KMS-11 (cell line): Measurements from ENCODE around the gene HSPA14.

Experiments used
- H2AFZ ChIP-seq: fragments of 200-600 bp; sonication (generic); 2 replicates; pipeline ENCODE4 v1.6.1; 2016; ENCODE audit warnings: antibody characterized with exemption, mixed run types, low read depth
- H3K27ac ChIP-seq: fragments of 200-600 bp; sonication (generic); 2 replicates; pipeline ENCODE4 v1.6.1; 2016; ENCODE audit warnings: mild to moderate bottlenecking, mixed run types
- H3K27me3 ChIP-seq: fragments of 200-600 bp; sonication (generic); 2 replicates; pipeline ENCODE4 v1.6.1; 2017; ENCODE audit warnings: mild to moderate bottlenecking, low read depth, mixed run types, moderate library complexity; ENCODE audit not compliant: insufficient read depth
- H3K36me3 ChIP-seq: fragments of 200-600 bp; sonication (generic); 2 replicates; pipeline ENCODE4 v1.6.1; 2017; ENCODE audit warnings: mild to moderate bottlenecking, mixed run types; ENCODE audit not compliant: insufficient read depth
- H3K4me1 ChIP-seq: fragments of 200-600 bp; sonication (generic); 2 replicates; pipeline ENCODE4 v1.6.1; 2016; ENCODE audit warnings: mild to moderate bottlenecking, low read depth, mixed run types; ENCODE audit not compliant: poor library complexity, severe bottlenecking
- H3K4me2 ChIP-seq: fragments of 200-600 bp; sonication (generic); 2 replicates; pipeline ENCODE4 v1.7.0; 2016; ENCODE audit warnings: mild to moderate bottlenecking, mixed run types
- H3K4me3 ChIP-seq: fragments of 200-600 bp; sonication (generic); IDR thresholded peaks from 2 replicates; pipeline ENCODE4 v1.6.1; 2017; ENCODE audit warnings: low read depth, low read length, mixed read lengths; ENCODE audit not compliant: insufficient read depth
- H3K79me2 ChIP-seq: fragments of 200-600 bp; sonication (generic); 2 replicates; pipeline ENCODE4 v1.6.1; 2016; ENCODE audit warnings: low read depth, mixed run types; ENCODE audit not compliant: insufficient read depth
- H3K9ac ChIP-seq: fragments of 200-600 bp; sonication (generic); 2 replicates; pipeline ENCODE4 v1.6.1; 2016; ENCODE audit warnings: mild to moderate bottlenecking, mixed run types
- H4K20me1 ChIP-seq: fragments of 200-600 bp; sonication (generic); 2 replicates; pipeline ENCODE4 v1.6.1; 2016; ENCODE audit warnings: mild to moderate bottlenecking, mixed run types; ENCODE audit not compliant: insufficient read depth
- CTCF ChIP-seq: fragments of 200-600 bp; sonication (generic); conservative IDR thresholded peaks from 2 replicates; pipeline ENCODE4 v1.6.1; 2017; ENCODE audit warnings: low read depth, mild to moderate bottlenecking, antibody characterized with exemption, low read length, moderate library complexity, mixed read lengths

HSPA14 gene

GRCh38 chr10:14803827-14804226 is 34.3 kb upstream of the HSPA14 start:
- no peak overlapping the region for H3K27ac ChIP-seq
- H3K4me2 ChIP-seq: no peak overlapping the region
- no peak overlapping the region for H2AFZ ChIP-seq
- H3K9ac ChIP-seq: no peak overlapping the region
- H4K20me1 ChIP-seq: no peaks in the 10 kb centered on the region
- no peak overlapping the region for H3K4me3 ChIP-seq
- H3K79me2 ChIP-seq: no peaks in the 10 kb centered on the region
- H3K36me3 ChIP-seq: no peaks in the 10 kb centered on the region
- no peaks in the 10 kb centered on the region for H3K4me1 ChIP-seq
- no peak for TF ChIP-seq CTCF
- H3K27me3 ChIP-seq: no peaks in the 10 kb centered on the region

GRCh38 chr10:14806318-14806717 is 31.8 kb upstream of the HSPA14 start:
- Histone ChIP-seq H3K27ac (no peak overlapping the region), H4K20me1 (no peaks in the 10 kb centered on the region), H3K4me3 (no peak overlapping the region), H3K79me2 (no peaks in the 10 kb centered on the region), H3K4me2 (no peak overlapping the region), H3K27me3 (no peaks in the 10 kb centered on the region), H2AFZ (no peak overlapping the region), H3K36me3 (no peaks in the 10 kb centered on the region), H3K9ac (no peak overlapping the region), H3K4me1 (no peaks in the 10 kb centered on the region)
- no peak for TF ChIP-seq CTCF

- Histone ChIP-seq H3K27ac (no peak overlapping the region), H3K79me2 (no peaks in the 10 kb centered on the region), H3K36me3 (no peaks in the 10 kb centered on the region), H2AFZ (no peak overlapping the region), H3K4me1 (no peaks in the 10 kb centered on the region), H3K4me3 (no peak overlapping the region), H3K27me3 (no peaks in the 10 kb centered on the region), H3K9ac (no peak overlapping the region), H3K4me2 (no peak overlapping the region), H4K20me1 (no peaks in the 10 kb centered on the region)
- TF ChIP-seq CTCF: no peak
Observed at GRCh38 chr10:14810969-14811953, 26.8 kb upstream of the HSPA14 start.

- Histone ChIP-seq H3K27ac (no peak overlapping the region), H4K20me1 (no peaks in the 10 kb centered on the region), H2AFZ (no peak overlapping the region), H3K4me1 (no peaks in the 10 kb centered on the region), H3K9ac (no peak overlapping the region), H3K4me3 (no peak overlapping the region), H3K27me3 (no peaks in the 10 kb centered on the region), H3K4me2 (no peak overlapping the region), H3K36me3 (no peaks in the 10 kb centered on the region), H3K79me2 (no peaks in the 10 kb centered on the region)
- TF ChIP-seq CTCF: no peak
Observed at GRCh38 chr10:14812271-14812670, 25.8 kb upstream of the HSPA14 start.
